Muscle of leg (tissue), 11 donors: Measurements from ENCODE around the gene AJM1. TPM values are rescaled to one million over a fixed set of nuclear protein-coding genes. Genes with fewer than 3 reads are reported as not detected.
A peak's percentile ranks its signal among the peaks of the same experiment; 100 is the strongest.

Experiments used
- DNase-seq: peaks from one replicate; pipeline ENCODE4 v3.0.0; 2013
- H3K27ac ChIP-seq: one replicate; pipeline ENCODE4 v1.5.1; 2013; ENCODE audit warnings: mild to moderate bottlenecking, low read length, control low read depth
- H3K27me3 ChIP-seq: one replicate; pipeline ENCODE4 v1.6.1; 2013; ENCODE audit warnings: low read length; ENCODE audit not compliant: control insufficient read depth, insufficient read depth
- H3K36me3 ChIP-seq: one replicate; pipeline ENCODE4 v1.6.1; 2013; ENCODE audit warnings: low read length; ENCODE audit not compliant: control insufficient read depth, insufficient read depth
- H3K4me1 ChIP-seq: one replicate; pipeline ENCODE4 v1.6.1; 2013; ENCODE audit warnings: low read length; ENCODE audit not compliant: control insufficient read depth, insufficient read depth
- H3K4me3 ChIP-seq: one replicate; pipeline ENCODE4 v1.5.1; 2013; ENCODE audit warnings: low read length, control low read depth
- H3K9me3 ChIP-seq: replicated peaks from 2 replicates; pipeline ENCODE4 v1.6.1; 2013; ENCODE audit warnings: low read depth, low read length; ENCODE audit not compliant: control insufficient read depth
- WGBS: methylation state at CpG from one replicate; pipeline ENCODE4 v1.1.5; 2013; ENCODE audit warnings: missing lambda C conversion rate; ENCODE audit not compliant: insufficient coverage; 5-methylcytosine and 5-hydroxymethylcytosine counted together
- polyA plus RNA-seq, 8 donors: library from polyadenylated mRNA; unstranded; fragments of 120-200 nt; gene quantifications; one replicate each; pipeline versions ENCODE4 v1.2.1 to v1.2.3, GENCODE V29; 2013; ENCODE audit warnings: inconsistent platforms in 1 of 8, low replicate concordance in 1 of 8; ENCODE audit not compliant: insufficient read length in 8 of 8, insufficient read depth in 1 of 8
- total RNA-seq: library from RNA; stranded (reverse); fragments of 120-200 nt; gene quantifications from one replicate; pipeline ENCODE4 v1.2.4, GENCODE V29; 2013

Gene AJM1
- total and polyA plus RNA-seq, 9 donors: 1.2 to 3.7 (median 2.2) TPM

GRCh38 chr9:136846376-136847087, 4.3 kb downstream of the AJM1 start:
- H3K9me3 ChIP-seq: no peaks in the 10 kb centered on the region
- H3K27me3 ChIP-seq: peaks cover 44% of the 10 kb centered on the region
- no peak overlapping the region for H3K27ac ChIP-seq
- no peak overlapping the region for H3K4me3 ChIP-seq
- peaks cover 69% of the 10 kb centered on the region for H3K4me1 ChIP-seq
- 3% methylated on average over 98 of the region's 98 CpGs for WGBS
- no peak for DNase-seq
- H3K36me3 ChIP-seq: peaks cover 14% of the 10 kb centered on the region

GRCh38 chr9:136847088-136847825, 5.0 kb downstream of the AJM1 start:
- no peaks in the 10 kb centered on the region for H3K9me3 ChIP-seq
- peak overlapping the region; percentile 98 for H3K27ac ChIP-seq
- H3K36me3 ChIP-seq: peaks cover 20% of the 10 kb centered on the region
- DNase-seq: peak; percentile 93
- peak overlapping the region; percentile 74 for H3K4me3 ChIP-seq
- peaks cover 69% of the 10 kb centered on the region for H3K4me1 ChIP-seq
- WGBS: under 1% methylated on average over 63 of the region's 75 CpGs
- peaks cover 44% of the 10 kb centered on the region for H3K27me3 ChIP-seq

GRCh38 chr9:136847826-136848392, 5.6 kb downstream of the AJM1 start:
- H3K4me1 ChIP-seq: peaks cover 67% of the 10 kb centered on the region
- H3K4me3 ChIP-seq: peak overlapping the region; percentile 74
- peak; percentile 94 for DNase-seq
- under 1% methylated on average over 46 of the region's 48 CpGs for WGBS
- peak overlapping the region; percentile 98 for H3K27ac ChIP-seq
- peaks cover 41% of the 10 kb centered on the region for H3K27me3 ChIP-seq
- no peaks in the 10 kb centered on the region for H3K9me3 ChIP-seq
- H3K36me3 ChIP-seq: peaks cover 20% of the 10 kb centered on the region

GRCh38 chr9:136848393-136849037, 6.2 kb downstream of the AJM1 start:
- peak overlapping the region; percentile 74 for H3K4me3 ChIP-seq
- H3K27me3 ChIP-seq: peaks cover 35% of the 10 kb centered on the region
- peak overlapping the region; percentile 98 for H3K27ac ChIP-seq
- peaks cover 60% of the 10 kb centered on the region for H3K4me1 ChIP-seq
- H3K9me3 ChIP-seq: no peaks in the 10 kb centered on the region
- peaks cover 20% of the 10 kb centered on the region for H3K36me3 ChIP-seq
- no peak for DNase-seq
- WGBS: under 1% methylated on average over 41 of the region's 53 CpGs

GRCh38 chr9:136849038-136849959, 7.0 kb downstream of the AJM1 start, which contains the start of gene PHPT1:
TSS of gene PHPT1 (plus strand) at chr9:136849409. CDS start at chr9:136849431, 22 bp downstream.
- under 1% methylated on average over 59 of the region's 77 CpGs for WGBS
- Histone ChIP-seq H3K4me1 (peaks cover 55% of the 10 kb centered on the region), H3K27me3 (peaks cover 27% of the 10 kb centered on the region), H3K4me3 (peak within 1 kb of the TSS; percentile 74), H3K9me3 (no peaks in the 10 kb centered on the region), H3K36me3 (peaks cover 20% of the 10 kb centered on the region), H3K27ac (peak within 1 kb of the TSS; percentile 98)
- DNase-seq: peak; percentile 100

- H3K9me3 ChIP-seq: no peaks in the 10 kb centered on the region
- WGBS: 36% methylated on average over 33 of the region's 43 CpGs
- H3K27me3 ChIP-seq: peaks cover 23% of the 10 kb centered on the region
- peak overlapping the region; percentile 98 for H3K27ac ChIP-seq
- peaks cover 20% of the 10 kb centered on the region for H3K36me3 ChIP-seq
- no peak for DNase-seq
- H3K4me3 ChIP-seq: peak overlapping the region; percentile 74
- H3K4me1 ChIP-seq: peaks cover 60% of the 10 kb centered on the region
Observed at GRCh38 chr9:136849960-136850865, 7.9 kb downstream of the AJM1 start.

DNA sequence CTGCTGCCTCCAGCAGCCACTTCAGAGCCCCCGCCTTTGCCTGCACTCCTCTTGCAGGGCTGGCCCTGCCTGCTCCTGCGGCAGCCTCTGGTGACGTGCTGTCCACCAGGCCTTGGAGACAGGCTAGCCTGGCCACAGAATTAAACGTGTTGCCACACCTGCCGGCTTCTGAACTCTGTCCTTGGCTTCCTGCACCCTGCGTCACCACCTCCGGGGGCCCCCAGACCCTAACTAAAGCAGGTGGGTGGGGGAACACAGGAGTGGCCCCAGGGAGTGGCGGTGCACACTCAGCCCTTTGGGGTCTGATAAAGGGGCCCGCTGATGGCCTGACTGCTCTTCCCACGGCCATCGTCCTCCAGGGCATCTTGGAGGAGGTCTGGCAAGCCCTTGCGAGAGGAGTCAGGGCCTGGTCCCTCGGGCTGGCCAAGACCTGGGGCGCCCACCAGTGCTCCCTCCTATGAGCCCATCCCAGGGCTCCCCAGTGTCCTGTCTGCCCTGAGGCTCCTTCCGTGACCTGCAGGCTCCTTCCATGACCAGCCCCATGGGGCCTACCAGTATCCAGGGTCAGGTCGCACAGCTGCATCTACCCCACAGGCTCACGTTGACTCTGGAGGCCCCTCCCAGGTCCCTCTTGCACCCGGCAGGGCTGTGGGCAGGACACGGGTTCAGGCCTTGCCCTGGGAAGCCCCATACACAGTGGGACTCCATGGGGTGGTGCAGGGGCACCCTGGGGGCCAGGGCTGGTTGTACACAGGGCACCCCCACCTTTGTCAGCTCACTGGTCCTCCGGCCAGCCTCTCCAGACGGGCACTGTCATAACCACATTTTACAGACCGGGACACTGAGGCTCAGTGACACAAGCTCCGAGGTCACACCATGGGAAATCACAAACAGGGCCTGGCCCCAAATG, 8.8 kb downstream of the AJM1 start:
- no peak overlapping the region for H3K4me3 ChIP-seq
- H3K36me3 ChIP-seq: peaks cover 20% of the 10 kb centered on the region
- H3K4me1 ChIP-seq: peaks cover 65% of the 10 kb centered on the region
- no peak overlapping the region for H3K27ac ChIP-seq
- peak; percentile 27 for DNase-seq
- no peaks in the 10 kb centered on the region for H3K9me3 ChIP-seq
- 76% methylated on average over 22 of the region's 23 CpGs for WGBS
- H3K27me3 ChIP-seq: peaks cover 14% of the 10 kb centered on the region
